DND-41 (cell line): ENCODE data around the gene APEH.

Experiments used
- ATAC-seq: fragments of 200-7000 bp; cut with Tn5 transposase; 3 replicates; pipeline ENCODE4 v1.9.1; 2021; ENCODE audit warnings: low read depth; ENCODE audit not compliant: insufficient read depth
- DNase-seq: peaks from one replicate; pipeline ENCODE4 v3.0.0-alpha.2; 2020
- H2AFZ ChIP-seq: 2 replicates; pipeline ENCODE4 v1.6.0; 2012; ENCODE audit warnings: low read depth, low read length
- H3K27ac ChIP-seq: 2 replicates; pipeline ENCODE4 v1.5.1; 2012; ENCODE audit warnings: low read length, inconsistent platforms
- H3K27me3 ChIP-seq: fragments of 200-600 bp; sonication (generic); 2 replicates; pipeline ENCODE4 v1.6.0; 2012; ENCODE audit warnings: low read length, mild to moderate bottlenecking, inconsistent platforms; ENCODE audit not compliant: insufficient read depth, poor library complexity
- H3K36me3 ChIP-seq: 2 replicates; pipeline ENCODE4 v1.5.1; 2012; ENCODE audit warnings: low read length, inconsistent platforms; ENCODE audit not compliant: insufficient read depth
- H3K4me1 ChIP-seq: 2 replicates; pipeline ENCODE4 v1.5.1; 2012; ENCODE audit warnings: mild to moderate bottlenecking, low read length; ENCODE audit not compliant: insufficient read depth
- H3K4me2 ChIP-seq: 2 replicates; pipeline ENCODE4 v1.6.0; 2012; ENCODE audit warnings: mild to moderate bottlenecking, moderate library complexity, low read length, inconsistent platforms; ENCODE audit not compliant: insufficient read depth
- H3K4me3 ChIP-seq, 2 experiments: fragments of 200-600 bp in 1 of 2; shearing (Covaris generic) in 1 of 2; 2 replicates each; pipeline ENCODE4 v1.5.1; 2012 to 2016; ENCODE audit warnings: inconsistent platforms in 2 of 2, low read length in 2 of 2, mild to moderate bottlenecking in 2 of 2, low read depth in 1 of 2, moderate library complexity in 1 of 2
- H3K79me2 ChIP-seq: 2 replicates; pipeline ENCODE4 v1.6.0; 2012; ENCODE audit warnings: low read length, inconsistent platforms; ENCODE audit not compliant: insufficient read depth
- H3K9ac ChIP-seq: 2 replicates; pipeline ENCODE4 v1.6.0; 2012; ENCODE audit warnings: low read depth, mild to moderate bottlenecking, inconsistent platforms, low read length, moderate library complexity
- H3K9me3 ChIP-seq: 2 replicates; pipeline ENCODE4 v1.5.1; 2012; ENCODE audit warnings: low read length, moderate library complexity, mild to moderate bottlenecking, inconsistent platforms; ENCODE audit not compliant: insufficient read depth, severe bottlenecking
- H4K20me1 ChIP-seq: 2 replicates; pipeline ENCODE4 v1.6.0; 2012; ENCODE audit warnings: low read length; ENCODE audit not compliant: insufficient read depth
- CTCF ChIP-seq: IDR thresholded peaks from 2 replicates; pipeline ENCODE4 v1.5.1; 2012; ENCODE audit warnings: borderline replicate concordance, low read length, moderate library complexity, mild to moderate bottlenecking; ENCODE audit not compliant: poor library complexity, severe bottlenecking; ENCODE audit errors: extremely low read depth
- EZH2 ChIP-seq: IDR thresholded peaks from 3 replicates; pipeline ENCODE4 v1.6.1; 2012; ENCODE audit warnings: borderline replicate concordance, low read depth, mild to moderate bottlenecking, moderate library complexity, low read length, inconsistent platforms; ENCODE audit not compliant: severe bottlenecking

APEH gene

DNA sequence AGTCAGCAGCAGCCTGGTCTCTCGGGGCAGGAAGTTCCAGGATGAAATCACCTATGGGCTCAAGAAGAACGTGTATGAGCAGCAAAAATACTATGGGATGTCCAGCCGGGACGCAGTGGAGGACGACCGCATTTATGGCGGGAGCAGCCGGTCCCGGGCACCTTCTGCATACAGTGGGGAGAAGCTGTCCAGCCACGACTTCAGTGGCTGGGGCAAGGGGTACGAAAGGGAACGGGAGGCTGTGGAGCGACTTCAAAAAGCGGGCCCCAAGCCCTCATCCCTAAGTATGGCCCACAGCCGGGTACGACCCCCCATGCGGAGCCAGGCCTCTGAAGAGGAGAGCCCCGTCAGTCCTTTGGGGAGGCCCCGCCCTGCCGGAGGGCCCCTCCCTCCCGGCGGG is 12.1 kb upstream of the APEH start:
- Histone ChIP-seq H3K79me2 (no peaks in the 10 kb centered on the region), H4K20me1 (peaks cover 4% of the 10 kb centered on the region; the same call in 1 of the 2 replicates), H3K9me3 (no peaks in the 10 kb centered on the region), H3K4me1 (no peaks in the 10 kb centered on the region), H2AFZ (no peak overlapping the region), H3K4me3 (no peak overlapping the region), H3K27ac (no peak overlapping the region), H3K36me3 (no peaks in the 10 kb centered on the region), H3K27me3 (no peaks in the 10 kb centered on the region), H3K4me2 (no peak overlapping the region), H3K9ac (no peak overlapping the region)
- ATAC-seq, result no peak
- DNase-seq, result no peak
- no peak for TF ChIP-seq CTCF
- TF ChIP-seq EZH2, result no peak

DNA sequence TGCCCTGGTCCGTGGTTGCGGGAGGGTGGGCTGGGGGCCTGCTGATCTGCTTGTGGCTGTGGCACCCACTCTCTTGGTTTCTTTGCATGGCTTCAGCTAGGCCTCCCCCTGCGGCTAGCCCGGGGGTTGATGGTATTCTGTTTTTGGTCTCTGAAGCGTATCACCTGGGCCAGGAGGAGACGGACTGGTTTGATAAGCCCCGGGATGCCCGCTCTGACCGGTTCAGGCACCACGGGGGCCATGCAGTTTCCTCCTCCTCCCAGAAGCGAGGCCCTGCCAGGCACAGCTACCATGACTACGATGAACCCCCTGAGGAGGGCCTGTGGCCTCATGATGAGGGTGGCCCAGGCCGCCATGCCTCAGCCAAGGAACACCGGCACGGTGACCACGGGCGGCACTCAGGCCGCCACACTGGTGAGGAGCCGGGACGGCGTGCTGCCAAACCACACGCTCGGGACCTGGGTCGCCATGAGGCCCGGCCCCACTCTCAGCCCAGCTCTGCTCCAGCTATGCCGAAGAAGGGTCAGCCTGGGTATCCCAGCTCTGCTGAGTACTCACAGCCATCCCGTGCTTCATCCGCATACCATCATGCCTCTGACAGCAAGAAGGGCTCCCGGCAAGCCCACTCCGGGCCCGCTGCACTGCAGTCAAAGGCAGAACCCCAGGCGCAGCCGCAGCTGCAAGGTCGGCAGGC is 11.3 kb upstream of the APEH start:
- Histone ChIP-seq H2AFZ (no peak overlapping the region), H3K4me3 (no peak overlapping the region), H3K4me2 (no peak overlapping the region), H3K9me3 (no peaks in the 10 kb centered on the region), H3K4me1 (no peaks in the 10 kb centered on the region), H3K36me3 (no peaks in the 10 kb centered on the region), H3K79me2 (no peaks in the 10 kb centered on the region), H4K20me1 (peaks cover 4% of the 10 kb centered on the region; the same call in 1 of the 2 replicates), H3K27me3 (no peaks in the 10 kb centered on the region), H3K27ac (no peak overlapping the region), H3K9ac (no peak overlapping the region)
- DNase-seq, result no peak
- no peak for ATAC-seq
- no peak for TF ChIP-seq CTCF
- TF ChIP-seq EZH2, result no peak

GRCh38 chr3:49663831-49664230 is 10.3 kb upstream of the APEH start:
- H4K20me1 ChIP-seq, result peaks cover 4% of the 10 kb centered on the region; the same call in 1 of the 2 replicates
- H3K27me3 ChIP-seq, result no peaks in the 10 kb centered on the region
- H3K36me3 ChIP-seq, result no peaks in the 10 kb centered on the region
- H3K79me2 ChIP-seq, result no peaks in the 10 kb centered on the region
- TF ChIP-seq EZH2 (no peak), CTCF (no peak)
- H3K4me2 ChIP-seq, result no peak overlapping the region
- H3K27ac ChIP-seq, result no peak overlapping the region
- H3K9me3 ChIP-seq, result no peaks in the 10 kb centered on the region
- no peaks in the 10 kb centered on the region for H3K4me1 ChIP-seq
- no peak overlapping the region for H2AFZ ChIP-seq
- no peak overlapping the region for H3K9ac ChIP-seq
- DNase-seq, result no peak
- no peak for ATAC-seq
- no peak overlapping the region for H3K4me3 ChIP-seq

GRCh38 chr3:49664300-49664699 is 9.9 kb upstream of the APEH start:
- TF ChIP-seq EZH2 (no peak), CTCF (no peak)
- Histone ChIP-seq H3K27ac (no peak overlapping the region), H3K4me2 (no peak overlapping the region), H3K79me2 (no peaks in the 10 kb centered on the region), H3K4me3 (no peak overlapping the region), H3K27me3 (no peaks in the 10 kb centered on the region), H3K9me3 (no peaks in the 10 kb centered on the region), H2AFZ (no peak overlapping the region), H3K9ac (no peak overlapping the region), H4K20me1 (peaks cover 4% of the 10 kb centered on the region; the same call in 1 of the 2 replicates), H3K36me3 (no peaks in the 10 kb centered on the region), H3K4me1 (no peaks in the 10 kb centered on the region)
- no peak for DNase-seq
- ATAC-seq, result no peak
